ENCODE measurements around the gene RNF44.
"Not testable (repeated sequence)": the region's sequence is repeated elsewhere in the genome, so short reads cannot be mapped to it uniquely, and the experiment has no call there.

The RNF44 gene

GRCh38 chr5:176560364-176560763, 23.2 kb upstream of the RNF44 start:
- in situ Hi-C loops (cut with HindIII; ENCODE audit: low pct_ligation_motif_present, low sequenced_read_pairs): no loop called here
- TF ChIP-seq, protein P1, sequence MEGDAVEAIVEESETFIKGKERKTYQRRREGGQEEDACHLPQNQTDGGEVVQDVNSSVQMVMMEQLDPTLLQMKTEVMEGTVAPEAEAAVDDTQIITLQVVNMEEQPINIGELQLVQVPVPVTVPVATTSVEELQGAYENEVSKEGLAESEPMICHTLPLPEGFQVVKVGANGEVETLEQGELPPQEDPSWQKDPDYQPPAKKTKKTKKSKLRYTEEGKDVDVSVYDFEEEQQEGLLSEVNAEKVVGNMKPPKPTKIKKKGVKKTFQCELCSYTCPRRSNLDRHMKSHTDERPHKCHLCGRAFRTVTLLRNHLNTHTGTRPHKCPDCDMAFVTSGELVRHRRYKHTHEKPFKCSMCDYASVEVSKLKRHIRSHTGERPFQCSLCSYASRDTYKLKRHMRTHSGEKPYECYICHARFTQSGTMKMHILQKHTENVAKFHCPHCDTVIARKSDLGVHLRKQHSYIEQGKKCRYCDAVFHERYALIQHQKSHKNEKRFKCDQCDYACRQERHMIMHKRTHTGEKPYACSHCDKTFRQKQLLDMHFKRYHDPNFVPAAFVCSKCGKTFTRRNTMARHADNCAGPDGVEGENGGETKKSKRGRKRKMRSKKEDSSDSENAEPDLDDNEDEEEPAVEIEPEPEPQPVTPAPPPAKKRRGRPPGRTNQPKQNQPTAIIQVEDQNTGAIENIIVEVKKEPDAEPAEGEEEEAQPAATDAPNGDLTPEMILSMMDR (IDR thresholded peaks at IDR 0.05; ENCODE audit: low read depth, low read length, missing control alignments): no peak
- H3K4me3 ChIP-seq (ENCODE audit: low read depth, low read length): no peak overlapping the region
- H3K36me3 ChIP-seq (replicated peaks): no peaks in the 10 kb centered on the region
- no peak for DNase-seq
- H3K27ac ChIP-seq: no peak overlapping the region
- H3K27me3 ChIP-seq (replicated peaks): no peaks in the 10 kb centered on the region

- no peaks in the 10 kb centered on the region for H3K27me3 ChIP-seq (replicated peaks)
- no peak overlapping the region for H3K27ac ChIP-seq
- DNase-seq: no peak
- H3K4me3 ChIP-seq (ENCODE audit: low read depth, low read length): no peak overlapping the region
- no peaks in the 10 kb centered on the region for H3K36me3 ChIP-seq (replicated peaks)
- in situ Hi-C loops (cut with HindIII; ENCODE audit: low pct_ligation_motif_present, low sequenced_read_pairs): no loop called here
- TF ChIP-seq, protein P1 (IDR thresholded peaks at IDR 0.05; ENCODE audit: low read depth, low read length, missing control alignments): no peak
Measured at GRCh38 chr5:176559683-176560082, 22.5 kb upstream of the RNF44 start.

- in situ Hi-C loops (cut with HindIII; ENCODE audit: low pct_ligation_motif_present, low sequenced_read_pairs): no loop called here
- no peaks in the 10 kb centered on the region for H3K36me3 ChIP-seq (replicated peaks)
- H3K4me3 ChIP-seq (ENCODE audit: low read depth, low read length): no peak overlapping the region
- no peak overlapping the region for H3K27ac ChIP-seq
- H3K27me3 ChIP-seq (replicated peaks): no peaks in the 10 kb centered on the region
- TF ChIP-seq, protein P1 (IDR thresholded peaks at IDR 0.05; ENCODE audit: low read depth, low read length, missing control alignments): no peak
- DNase-seq: no peak
Measured at GRCh38 chr5:176557846-176558245, 20.6 kb upstream of the RNF44 start.

GRCh38 chr5:176553260-176554085, 16.3 kb upstream of the RNF44 start:
- H3K4me3 ChIP-seq (ENCODE audit: low read depth, low read length): no peak overlapping the region
- in situ Hi-C loops (cut with HindIII; ENCODE audit: low pct_ligation_motif_present, low sequenced_read_pairs): no loop called here
- H3K36me3 ChIP-seq (replicated peaks): no peaks in the 10 kb centered on the region
- H3K27me3 ChIP-seq (replicated peaks): no peaks in the 10 kb centered on the region
- no peak overlapping the region for H3K27ac ChIP-seq
- DNase-seq: no peak
- TF ChIP-seq, protein P1 (IDR thresholded peaks at IDR 0.05; ENCODE audit: low read depth, low read length, missing control alignments): no peak

GRCh38 chr5:176552332-176552869, 15.2 kb upstream of the RNF44 start:
- Histone ChIP-seq H3K27ac (no peak overlapping the region), H3K27me3 (replicated peaks) (no peaks in the 10 kb centered on the region), H3K4me3 (ENCODE audit: low read depth, low read length) (no peak overlapping the region), H3K36me3 (replicated peaks) (no peaks in the 10 kb centered on the region)
- TF ChIP-seq, protein P1 (IDR thresholded peaks at IDR 0.05; ENCODE audit: low read depth, low read length, missing control alignments): no peak
- in situ Hi-C loops (cut with HindIII; ENCODE audit: low pct_ligation_motif_present, low sequenced_read_pairs): no loop called here
- no peak for DNase-seq

GRCh38 chr5:176550937-176551336, 13.7 kb upstream of the RNF44 start:
- H3K27me3 ChIP-seq (replicated peaks); H3K36me3 ChIP-seq (replicated peaks); H3K4me3 ChIP-seq (ENCODE audit: low read depth, low read length); H3K27ac ChIP-seq; in situ Hi-C loops (cut with HindIII; ENCODE audit: low pct_ligation_motif_present, low sequenced_read_pairs); DNase-seq: not testable (repeated sequence)
